Measurements from ENCODE around the gene MAST2. TPM values are rescaled to one million over a fixed set of nuclear protein-coding genes. Genes with fewer than 3 reads are reported as not detected.

The MAST2 gene
- total and polyA plus RNA-seq, 2 of the 13 experiments (the other 11 are each of a cell fraction or from before 2014, with no cell fraction given) = 15.3 to 23.0 TPM

GRCh38 chr1:45762291-45762690 lies 41.1 kb upstream of the MAST2 start:
- Histone ChIP-seq H4K20me1 (ENCODE audit: insufficient read depth, low read length) (no peaks in the 10 kb centered on the region), H3K9ac (ENCODE audit: insufficient read depth, low read depth, low read length) (no peak overlapping the region), H3K27me3 (ENCODE audit: control insufficient read depth in 1 of 2, insufficient read depth in 2 of 2, low read length in 2 of 2) (peaks cover 2 to 23% of the 10 kb centered on the region in 2 experiments; a peak in 3 of 5 replicates), H3K9me3 (ENCODE audit: low read length) (no peaks in the 10 kb centered on the region), H3K4me3 (replicated peaks in 1 of 3; ENCODE audit: insufficient read depth in 1 of 3, low read depth in 2 of 3, low read length in 3 of 3) (no peak overlapping the region), H3K36me3 (replicated peaks in 1 of 2; ENCODE audit: control insufficient read depth in 1 of 2, insufficient read depth in 2 of 2, low read length in 2 of 2) (no peaks in the 10 kb centered on the region), H2AFZ (ENCODE audit: low read length) (no peak overlapping the region), H3K27ac (ENCODE audit: extremely low read length, insufficient read depth, low read length) (no peak overlapping the region), H3K4me1 (ENCODE audit: insufficient read depth, low read length) (peaks cover 13% of the 10 kb centered on the region), H3K79me2 (ENCODE audit: insufficient read depth, low read length) (no peaks in the 10 kb centered on the region), H3K4me2 (ENCODE audit: low read depth, low read length) (no peak overlapping the region)
- no TSS peak for BruUV-seq (replicated peaks)
- in situ Hi-C loops (cut with HindIII; ENCODE audit: extremely low pct_ligation_motif_present, low pct_unique_long_range_greater_than_20kb) = no loop called here
- FAIRE-seq (no peak), ATAC-seq (no peak), DNase-seq (ENCODE audit: low spot score) (no peak)
- ChIA-PET POLR2A (no interaction called here), CTCF (ENCODE audit: low intra/inter-chr PET ratio, low total read pairs) (no interaction called here)
- intact Hi-C loops (cut with micrococcal nuclease; ENCODE audit: unreplicated experiment) = no loop called here
- WGBS (ENCODE audit: low lambda C conversion rate) = 36% methylated on average over 3 of the region's 3 CpGs
- TF ChIP-seq HNRNPH1 (optimal IDR thresholded peaks at IDR 0.05; ENCODE audit: low read depth, low read length) (no peak), ZNF646 (CRISPR knock-in tag; IDR thresholded peaks at IDR 0.05) (no peak), PBX2 (CRISPR knock-in tag; IDR thresholded peaks at IDR 0.05) (no peak), EZH2 (conservative IDR thresholded peaks at IDR 0.05; ENCODE audit: low read depth, low read length) (no peak), CREBL2 (CRISPR knock-in tag; IDR thresholded peaks at IDR 0.05; ENCODE audit: borderline replicate concordance) (no peak), ZNF839 (CRISPR knock-in tag; IDR thresholded peaks at IDR 0.05; ENCODE audit: borderline replicate concordance) (no peak), SSRP1 (CRISPR knock-in tag; IDR thresholded peaks at IDR 0.05) (no peak), HMGA1 (CRISPR knock-in tag; conservative IDR thresholded peaks at IDR 0.05) (no peak), BHLHE40 (IDR thresholded peaks at IDR 0.05; ENCODE audit: low read length) (no peak), RERE (CRISPR knock-in tag; IDR thresholded peaks at IDR 0.05; ENCODE audit: low read depth) (no peak), SRF (IDR thresholded peaks at IDR 0.05; ENCODE audit: low read depth, low read length) (no peak)

Measured in HepG2 (cell line).